WTC11 (cell line): Measurements from ENCODE around the gene AVPR1A. TPM values are rescaled to one million over a fixed set of nuclear protein-coding genes. Genes with fewer than 3 reads are reported as not detected.
"Not testable (repeated sequence)": the region's sequence is repeated elsewhere in the genome, so short reads cannot be mapped to it uniquely, and the experiment has no call there.

Source experiments
- ATAC-seq: fragments of 200-7000 bp; cut with Tn5 transposase; 2 replicates; pipeline ENCODE4 v1.10.0; 2021; ENCODE audit warnings: mild to moderate bottlenecking, moderate library complexity
- CTCF ChIA-PET: fragments of 300-600 bp; sonication (Branson Sonifier 250); formaldehyde crosslinking; loops from one replicate; lab custom pipeline; 2021; ENCODE audit warnings: antibody characterized with exemption; lab: Charles Lee
- POLR2A ChIA-PET: fragments of 350-600 bp; sonication (Branson Sonifier 250); formaldehyde crosslinking; loops from one replicate; lab custom pipeline; 2021; ENCODE audit warnings: antibody characterized with exemption; lab: Charles Lee
- DNase-seq: peaks from one replicate; pipeline ENCODE4 v3.0.0; 2021; ENCODE audit warnings: low spot score
- H3K27ac Mint-ChIP-seq: 2 replicates; pipeline ENCODE4 v1.8.0; 2021; ENCODE audit warnings: mixed read lengths
- H3K27me3 Mint-ChIP-seq: 2 replicates; pipeline ENCODE4 v1.8.0; 2021; ENCODE audit warnings: low read depth, mild to moderate bottlenecking, moderate library complexity, mixed read lengths
- H3K36me3 Mint-ChIP-seq: 2 replicates; pipeline ENCODE4 v1.8.0; 2021; ENCODE audit warnings: mixed read lengths
- H3K4me1 Mint-ChIP-seq: 2 replicates; pipeline ENCODE4 v1.8.0; 2022; ENCODE audit warnings: mixed read lengths
- H3K4me3 Mint-ChIP-seq: 2 replicates; pipeline ENCODE4 v1.8.0; 2021; ENCODE audit warnings: mild to moderate bottlenecking, moderate library complexity, mixed read lengths
- H3K9me3 Mint-ChIP-seq: 2 replicates; pipeline ENCODE4 v1.8.0; 2021; ENCODE audit warnings: mixed read lengths
- ARID4B ChIP-seq: sonication (generic); formaldehyde crosslinking; IDR thresholded peaks from 2 replicates; pipeline ENCODE4 v1.8.0; 2023; ENCODE audit warnings: missing genetic modification reagents, mild to moderate bottlenecking, borderline replicate concordance
- E2F1 ChIP-seq: sonication (generic); formaldehyde crosslinking; IDR thresholded peaks from 2 replicates; pipeline ENCODE4 v1.8.0; 2022; ENCODE audit warnings: mild to moderate bottlenecking, missing genetic modification reagents
- E2F4 ChIP-seq: sonication (generic); formaldehyde crosslinking; IDR thresholded peaks from 2 replicates; pipeline ENCODE4 v1.8.1; 2022; ENCODE audit warnings: low read depth, mild to moderate bottlenecking, moderate library complexity, missing genetic modification reagents, borderline replicate concordance
- IRF2 ChIP-seq: sonication (generic); formaldehyde crosslinking; IDR thresholded peaks from 2 replicates; pipeline ENCODE4 v1.8.0; 2022; ENCODE audit warnings: low read depth, missing genetic modification reagents, borderline replicate concordance
- MYBL2 ChIP-seq: sonication (generic); formaldehyde crosslinking; IDR thresholded peaks from 2 replicates; pipeline ENCODE4 v1.8.1; 2023; ENCODE audit warnings: mild to moderate bottlenecking, moderate library complexity, missing genetic modification reagents
- NFE2L1 ChIP-seq: sonication (generic); formaldehyde crosslinking; IDR thresholded peaks from 2 replicates; pipeline ENCODE4 v1.8.1; 2023; ENCODE audit warnings: missing genetic modification reagents
- NR3C1 ChIP-seq: sonication (generic); formaldehyde crosslinking; conservative IDR thresholded peaks from 2 replicates; pipeline ENCODE4 v1.8.1; 2023; ENCODE audit warnings: low read depth, mild to moderate bottlenecking, missing genetic modification reagents
- OVOL2 ChIP-seq: fragments of 250-450 bp; sonication (Bioruptor Pico); IDR thresholded peaks from 2 replicates; pipeline ENCODE4 v1.9.0; 2021; ENCODE audit warnings: mild to moderate bottlenecking, borderline replicate concordance
- USF2 ChIP-seq: sonication (generic); formaldehyde crosslinking; IDR thresholded peaks from 2 replicates; pipeline ENCODE4 v1.8.1; 2023; ENCODE audit warnings: mild to moderate bottlenecking, missing genetic modification reagents, moderate library complexity
- ZNF121 ChIP-seq: sonication (generic); formaldehyde crosslinking; IDR thresholded peaks from 2 replicates; pipeline ENCODE4 v1.8.0; 2023; ENCODE audit warnings: missing genetic modification reagents
- ZNF219 ChIP-seq: sonication (generic); formaldehyde crosslinking; IDR thresholded peaks from 2 replicates; pipeline ENCODE4 v1.8.0; 2023; ENCODE audit warnings: missing genetic modification reagents, mild to moderate bottlenecking, borderline replicate concordance
- ZNF416 ChIP-seq: fragments of 250-450 bp; sonication (Bioruptor Pico); IDR thresholded peaks from 2 replicates; pipeline ENCODE4 v1.9.0; 2021; ENCODE audit warnings: mild to moderate bottlenecking, inconsistent platforms
- total RNA-seq: library from RNA; stranded (reverse); gene quantifications from 3 replicates; pipeline ENCODE4 v1.2.3, GENCODE V29; 2021
- TF ChIP-seq, protein P1 (sequence below): sonication (generic); formaldehyde crosslinking; IDR thresholded peaks from 2 replicates; pipeline ENCODE4 v1.8.0; 2023; ENCODE audit warnings: missing genetic modification reagents
- TF ChIP-seq, protein P2 (sequence below): sonication (generic); formaldehyde crosslinking; IDR thresholded peaks from 2 replicates; pipeline ENCODE4 v1.8.0; 2022; ENCODE audit warnings: missing genetic modification reagents
- TF ChIP-seq, protein P3 (sequence below): fragments of 250-450 bp; sonication (Bioruptor Pico); IDR thresholded peaks from 2 replicates; pipeline ENCODE4 v1.9.0; 2021; ENCODE audit warnings: mild to moderate bottlenecking

The AVPR1A gene
- total RNA-seq, 1 experiment from 2014 or later, result 0.24 TPM

DNA sequence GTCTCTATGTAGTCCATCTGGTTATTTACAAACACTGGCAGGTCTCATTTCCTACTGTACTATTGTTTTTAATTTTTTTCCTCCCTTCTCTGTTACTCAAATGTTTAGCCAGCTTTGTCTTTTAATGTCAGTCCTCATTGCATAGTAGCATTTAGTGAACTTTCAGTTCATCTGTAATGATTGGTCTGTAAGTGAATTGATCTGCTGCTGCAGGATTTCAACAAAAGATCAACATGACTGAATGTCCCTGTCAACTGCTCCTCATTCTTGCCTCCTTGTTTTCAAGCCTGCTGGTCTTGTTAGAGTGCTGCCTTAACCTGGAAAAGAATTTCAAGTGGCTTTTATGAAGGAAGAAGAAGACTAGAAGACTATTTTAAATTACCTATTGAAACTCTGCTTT is 19.3 kb upstream of the AVPR1A start:
- no peak for DNase-seq
- POLR2A ChIA-PET, result no interaction called here

GRCh38 chr12:63167741-63168140 is 16.7 kb upstream of the AVPR1A start:
- ATAC-seq, DNase-seq, H3K4me3 Mint-ChIP-seq, POLR2A ChIA-PET, H3K4me1 Mint-ChIP-seq, H3K36me3 Mint-ChIP-seq, H3K27me3 Mint-ChIP-seq, H3K27ac Mint-ChIP-seq: not testable (repeated sequence)
- H3K9me3 Mint-ChIP-seq, result peaks cover 15% of the 10 kb centered on the region
- CTCF ChIA-PET, result interaction anchor here (1.5 kb wide), 1 partner anchor 16 kb away, joined by 5 read pairs; no protein-coding TSS in a partner anchor

More for the DNA sequence above, 19.3 kb upstream of the AVPR1A start:
- Mint-ChIP-seq H3K4me1 (no peaks in the 10 kb centered on the region), H3K9me3 (peaks cover 34% of the 10 kb centered on the region), H3K36me3 (peaks cover 11% of the 10 kb centered on the region), H3K27me3 (peaks cover 2% of the 10 kb centered on the region; the same call in 1 of the 2 replicates), H3K4me3 (no peak overlapping the region), H3K27ac (no peak overlapping the region)
- TF ChIP-seq ZNF121 (CRISPR knock-in tag), result no peak
- no peak for ATAC-seq
- CTCF ChIA-PET, result interaction anchor here (2.1 kb wide), 1 partner anchor 19 kb away, joined by 7 read pairs; no protein-coding TSS in a partner anchor

DNA sequence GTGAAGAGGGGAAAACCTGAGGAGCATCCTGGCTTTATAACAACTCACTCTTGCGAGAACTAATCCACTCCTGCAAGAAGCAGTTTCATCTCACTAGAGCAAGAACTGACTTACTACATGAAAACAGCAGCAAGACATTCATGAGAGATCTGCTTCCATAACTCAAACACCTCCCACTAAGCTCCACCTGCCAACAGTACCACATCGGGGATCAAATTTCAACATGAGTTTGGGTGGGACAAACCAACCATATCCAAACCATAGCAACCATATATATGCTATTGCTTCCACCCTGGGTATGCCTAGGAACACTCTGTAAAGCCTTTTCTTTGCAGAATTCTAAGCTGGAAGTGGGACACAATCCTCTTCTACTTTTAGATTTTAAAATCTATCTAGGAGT is 13.9 kb upstream of the AVPR1A start:
- POLR2A ChIA-PET, result no interaction called here
- peaks cover 2% of the 10 kb centered on the region; the same call in 1 of the 2 replicates for H3K27me3 Mint-ChIP-seq
- H3K9me3 Mint-ChIP-seq, result peaks cover 14% of the 10 kb centered on the region
- H3K27ac Mint-ChIP-seq, result no peak overlapping the region
- H3K36me3 Mint-ChIP-seq, result 0 out of 2 replicates have a peak, but pooled peaks cover 4% of the 10 kb centered on the region
- no peak overlapping the region for H3K4me3 Mint-ChIP-seq
- DNase-seq, result no peak
- ATAC-seq, result no peak
- no peak for TF ChIP-seq MYBL2 (CRISPR knock-in tag)
- TF ChIP-seq E2F1 (CRISPR knock-in tag), result no peak
- TF ChIP-seq, protein P1, sequence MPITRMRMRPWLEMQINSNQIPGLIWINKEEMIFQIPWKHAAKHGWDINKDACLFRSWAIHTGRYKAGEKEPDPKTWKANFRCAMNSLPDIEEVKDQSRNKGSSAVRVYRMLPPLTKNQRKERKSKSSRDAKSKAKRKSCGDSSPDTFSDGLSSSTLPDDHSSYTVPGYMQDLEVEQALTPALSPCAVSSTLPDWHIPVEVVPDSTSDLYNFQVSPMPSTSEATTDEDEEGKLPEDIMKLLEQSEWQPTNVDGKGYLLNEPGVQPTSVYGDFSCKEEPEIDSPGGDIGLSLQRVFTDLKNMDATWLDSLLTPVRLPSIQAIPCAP (CRISPR knock-in tag), result no peak
- TF ChIP-seq, protein P2, sequence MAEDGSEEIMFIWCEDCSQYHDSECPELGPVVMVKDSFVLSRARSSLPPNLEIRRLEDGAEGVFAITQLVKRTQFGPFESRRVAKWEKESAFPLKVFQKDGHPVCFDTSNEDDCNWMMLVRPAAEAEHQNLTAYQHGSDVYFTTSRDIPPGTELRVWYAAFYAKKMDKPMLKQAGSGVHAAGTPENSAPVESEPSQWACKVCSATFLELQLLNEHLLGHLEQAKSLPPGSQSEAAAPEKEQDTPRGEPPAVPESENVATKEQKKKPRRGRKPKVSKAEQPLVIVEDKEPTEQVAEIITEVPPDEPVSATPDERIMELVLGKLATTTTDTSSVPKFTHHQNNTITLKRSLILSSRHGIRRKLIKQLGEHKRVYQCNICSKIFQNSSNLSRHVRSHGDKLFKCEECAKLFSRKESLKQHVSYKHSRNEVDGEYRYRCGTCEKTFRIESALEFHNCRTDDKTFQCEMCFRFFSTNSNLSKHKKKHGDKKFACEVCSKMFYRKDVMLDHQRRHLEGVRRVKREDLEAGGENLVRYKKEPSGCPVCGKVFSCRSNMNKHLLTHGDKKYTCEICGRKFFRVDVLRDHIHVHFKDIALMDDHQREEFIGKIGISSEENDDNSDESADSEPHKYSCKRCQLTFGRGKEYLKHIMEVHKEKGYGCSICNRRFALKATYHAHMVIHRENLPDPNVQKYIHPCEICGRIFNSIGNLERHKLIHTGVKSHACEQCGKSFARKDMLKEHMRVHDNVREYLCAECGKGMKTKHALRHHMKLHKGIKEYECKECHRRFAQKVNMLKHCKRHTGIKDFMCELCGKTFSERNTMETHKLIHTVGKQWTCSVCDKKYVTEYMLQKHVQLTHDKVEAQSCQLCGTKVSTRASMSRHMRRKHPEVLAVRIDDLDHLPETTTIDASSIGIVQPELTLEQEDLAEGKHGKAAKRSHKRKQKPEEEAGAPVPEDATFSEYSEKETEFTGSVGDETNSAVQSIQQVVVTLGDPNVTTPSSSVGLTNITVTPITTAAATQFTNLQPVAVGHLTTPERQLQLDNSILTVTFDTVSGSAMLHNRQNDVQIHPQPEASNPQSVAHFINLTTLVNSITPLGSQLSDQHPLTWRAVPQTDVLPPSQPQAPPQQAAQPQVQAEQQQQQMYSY (CRISPR knock-in tag), result no peak
- TF ChIP-seq USF2 (CRISPR knock-in tag), result no peak
- TF ChIP-seq ZNF416 (CRISPR knock-in tag), result no peak
- TF ChIP-seq NFE2L1 (CRISPR knock-in tag), result no peak
- TF ChIP-seq, protein P3, sequence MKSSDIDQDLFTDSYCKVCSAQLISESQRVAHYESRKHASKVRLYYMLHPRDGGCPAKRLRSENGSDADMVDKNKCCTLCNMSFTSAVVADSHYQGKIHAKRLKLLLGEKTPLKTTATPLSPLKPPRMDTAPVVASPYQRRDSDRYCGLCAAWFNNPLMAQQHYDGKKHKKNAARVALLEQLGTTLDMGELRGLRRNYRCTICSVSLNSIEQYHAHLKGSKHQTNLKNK, result no peak
- TF ChIP-seq, all 79 proteins: peak for 0
- CTCF ChIA-PET, result interaction anchor here (1.8 kb wide), 1 partner anchor 14 kb away, joined by 12 read pairs; the partner anchor contains the start of gene AVPR1A
- H3K4me1 Mint-ChIP-seq, result 0 out of 2 replicates have a peak, but pooled peaks cover 7% of the 10 kb centered on the region

- CTCF ChIA-PET, result interaction anchor here (0.9 to 1.8 kb wide), 2 partner anchors 11 to 12 kb away, joined by 8 to 12 read pairs; partner anchors contain the start of gene AVPR1A
- no peak for DNase-seq
- H3K4me1 Mint-ChIP-seq, result 0 out of 2 replicates have a peak, but pooled peaks cover 7% of the 10 kb centered on the region
- TF ChIP-seq OVOL2 (CRISPR knock-in tag) (no peak), NR3C1 (no peak), IRF2 (CRISPR knock-in tag) (no peak), ZNF219 (CRISPR knock-in tag) (no peak), E2F4 (CRISPR knock-in tag) (no peak), ARID4B (CRISPR knock-in tag) (no peak)
These were observed 12.5 kb upstream of the AVPR1A start for GRCh38 chr12:63163541-63163940.

More at GRCh38 chr12:63163541-63163940, 12.5 kb upstream of the AVPR1A start:
- peaks cover 2% of the 10 kb centered on the region; the same call in 1 of the 2 replicates for H3K27me3 Mint-ChIP-seq
- ATAC-seq, result no peak
- H3K9me3 Mint-ChIP-seq, result peaks cover 12% of the 10 kb centered on the region
- 0 out of 2 replicates have a peak, but pooled peaks cover 2% of the 10 kb centered on the region for H3K36me3 Mint-ChIP-seq
- no peak overlapping the region for H3K4me3 Mint-ChIP-seq
- H3K27ac Mint-ChIP-seq, result no peak overlapping the region
- POLR2A ChIA-PET, result no interaction called here
